Thymus (tissue), 11 donors: Measurements from ENCODE around the gene SOX4. TPM values are rescaled to one million over a fixed set of nuclear protein-coding genes. Genes with fewer than 3 reads are reported as not detected.

Source experiments
- DNase-seq, 9 donors: peaks; one replicate each; pipeline ENCODE4 v3.0.0-alpha.2; 2013; ENCODE audit warnings: low spot score in 9 of 9, low read depth in 6 of 9, missing footprints in 1 of 9
- H3K27ac ChIP-seq, 2 donors: one replicate each; pipeline ENCODE4 v1.5.1; 2013; ENCODE audit warnings: control low read depth in 1 of 2, low read depth in 1 of 2, low read length in 1 of 2, mild to moderate bottlenecking in 1 of 2, moderate library complexity in 1 of 2
- H3K27me3 ChIP-seq, 2 donors: one replicate each; pipeline ENCODE4 v1.5.1; 2013; ENCODE audit warnings: low read length in 1 of 2; ENCODE audit not compliant: control insufficient read depth in 2 of 2, insufficient read depth in 1 of 2
- H3K36me3 ChIP-seq, 2 donors: one replicate each; pipeline ENCODE4 v1.5.1; 2013; ENCODE audit warnings: low read length in 1 of 2, mild to moderate bottlenecking in 1 of 2, moderate library complexity in 1 of 2; ENCODE audit not compliant: control insufficient read depth in 2 of 2, insufficient read depth in 2 of 2
- H3K4me1 ChIP-seq, 2 donors: one replicate each; pipeline ENCODE4 v1.5.1; 2013; ENCODE audit warnings: low read length in 2 of 2; ENCODE audit not compliant: control insufficient read depth in 2 of 2, insufficient read depth in 2 of 2
- H3K4me3 ChIP-seq, 2 donors: one replicate each; pipeline ENCODE4 v1.5.1; 2013; ENCODE audit warnings: low read length in 2 of 2, control low read depth in 1 of 2, mild to moderate bottlenecking in 1 of 2
- H3K9me3 ChIP-seq, 2 donors: one replicate each; pipeline ENCODE4 v1.5.1; 2013; ENCODE audit warnings: low read length in 1 of 2, mild to moderate bottlenecking in 1 of 2; ENCODE audit not compliant: control insufficient read depth in 2 of 2, insufficient read depth in 1 of 2
- WGBS: extraction: QIAGEN DNeasy Blood & Tissue Kit; methylation state at CpG from one replicate; pipeline ENCODE4 v1.1.7; 2013; 5-methylcytosine and 5-hydroxymethylcytosine counted together
- polyA plus RNA-seq: library from polyadenylated mRNA; stranded (reverse); fragments of 200-250 nt; gene quantifications from one replicate; pipeline ENCODE4 v1.2.3, GENCODE V29; 2013
- total RNA-seq: library from RNA; stranded (reverse); fragments of 120-200 nt; gene quantifications from one replicate; pipeline ENCODE4 v1.2.4, GENCODE V29; 2013
- donor health status: healthy.

SOX4 gene
- total and polyA plus RNA-seq, 2 donors, result 58.0 to 85.7 TPM

- peak in 7 of 9 donors; percentile 56 to 88 (median 68) for DNase-seq
- under 1% methylated on average over 43 of the region's 43 CpGs for WGBS
Observed at GRCh38 chr6:21596145-21596948, 2.8 kb downstream of the SOX4 start.

GRCh38 chr6:21596949-21597682 is 3.6 kb downstream of the SOX4 start:
- no peaks in the 10 kb centered on the region for H3K27me3 ChIP-seq
- peak in 6 of 9 donors; percentile 44 to 85 (median 55) for DNase-seq
- peaks cover 1 to 4% of the 10 kb centered on the region in 2 donors for H3K9me3 ChIP-seq
- peak overlapping the region; percentile 93 to 94 for H3K4me3 ChIP-seq
- peak overlapping the region; percentile 95 to 98 for H3K27ac ChIP-seq
- 1% methylated on average over 14 of the region's 14 CpGs for WGBS
- H3K36me3 ChIP-seq, result peaks cover 10 to 38% of the 10 kb centered on the region in 2 donors
- peaks cover 8 to 14% of the 10 kb centered on the region in 2 donors for H3K4me1 ChIP-seq

More at GRCh38 chr6:21596145-21596948, 2.8 kb downstream of the SOX4 start:
- peaks cover 3 to 32% of the 10 kb centered on the region in 2 donors for H3K36me3 ChIP-seq
- H3K27ac ChIP-seq, result peak overlapping the region; percentile 95 to 98
- H3K4me1 ChIP-seq, result peaks cover 8 to 14% of the 10 kb centered on the region in 2 donors
- peak overlapping the region; percentile 93 to 94 for H3K4me3 ChIP-seq
- H3K9me3 ChIP-seq, result no peaks in the 10 kb centered on the region
- H3K27me3 ChIP-seq, result no peaks in the 10 kb centered on the region

- H3K27me3 ChIP-seq, result no peaks in the 10 kb centered on the region
- 1% methylated on average over 14 of the region's 14 CpGs for WGBS
- H3K4me3 ChIP-seq, result peak overlapping the region; percentile 93 to 94
- H3K4me1 ChIP-seq, result peaks cover 5 to 18% of the 10 kb centered on the region in 2 donors
- H3K9me3 ChIP-seq, result peaks cover 1 to 5% of the 10 kb centered on the region in 2 donors
- DNase-seq, result peak in 2 of 9 donors; percentile 31 to 65
- H3K27ac ChIP-seq, result peak overlapping the region in 1 of 2 donors; percentile 62
- H3K36me3 ChIP-seq, result peaks cover 10 to 38% of the 10 kb centered on the region in 2 donors
Observed at GRCh38 chr6:21597801-21598673, 4.5 kb downstream of the SOX4 start.

GRCh38 chr6:21598674-21599023 is 5.1 kb downstream of the SOX4 start:
- peak overlapping the region; percentile 93 to 94 for H3K4me3 ChIP-seq
- H3K36me3 ChIP-seq, result peaks cover 10 to 38% of the 10 kb centered on the region in 2 donors
- peak overlapping the region in 1 of 2 donors; percentile 62 for H3K27ac ChIP-seq
- peak in 2 of 9 donors; percentile 33 to 58 for DNase-seq
- WGBS, result 3% methylated on average over 3 of the region's 3 CpGs
- peaks cover 6 to 19% of the 10 kb centered on the region in 2 donors for H3K4me1 ChIP-seq
- peaks cover 1 to 5% of the 10 kb centered on the region in 2 donors for H3K9me3 ChIP-seq
- H3K27me3 ChIP-seq, result no peaks in the 10 kb centered on the region

- Histone ChIP-seq H3K4me1 (peaks cover 6 to 23% of the 10 kb centered on the region in 2 donors), H3K27ac (peak overlapping the region in 1 of 2 donors; percentile 44), H3K27me3 (no peaks in the 10 kb centered on the region), H3K4me3 (peak overlapping the region; percentile 93 to 94), H3K9me3 (peaks cover 1 to 5% of the 10 kb centered on the region in 2 donors), H3K36me3 (peaks cover 10 to 38% of the 10 kb centered on the region in 2 donors)
- WGBS, result 11% methylated on average over 3 of the region's 3 CpGs
- no peak for DNase-seq
Observed at GRCh38 chr6:21599051-21599696, 5.6 kb downstream of the SOX4 start.

GRCh38 chr6:21601339-21601923 is 7.9 kb downstream of the SOX4 start:
- peaks cover 10 to 31% of the 10 kb centered on the region in 2 donors for H3K36me3 ChIP-seq
- no peak overlapping the region for H3K4me3 ChIP-seq
- no peak for DNase-seq
- peaks cover 6 to 26% of the 10 kb centered on the region in 2 donors for H3K4me1 ChIP-seq
- 99% methylated on average over 9 of the region's 9 CpGs for WGBS
- H3K9me3 ChIP-seq, result peaks cover 1 to 5% of the 10 kb centered on the region in 2 donors
- H3K27me3 ChIP-seq, result no peaks in the 10 kb centered on the region
- no peak overlapping the region for H3K27ac ChIP-seq

- Histone ChIP-seq H3K9me3 (peaks cover 1 to 5% of the 10 kb centered on the region in 2 donors), H3K4me3 (no peak overlapping the region), H3K4me1 (peaks cover 6 to 26% of the 10 kb centered on the region in 2 donors), H3K27ac (no peak overlapping the region), H3K36me3 (peaks cover 10 to 31% of the 10 kb centered on the region in 2 donors), H3K27me3 (no peaks in the 10 kb centered on the region)
- 99% methylated on average over 23 of the region's 23 CpGs for WGBS
- no peak for DNase-seq
Observed at GRCh38 chr6:21601932-21602390, 8.4 kb downstream of the SOX4 start.
